ENCODE measurements around the gene NPPB. TPM values are rescaled to one million over a fixed set of nuclear protein-coding genes. Genes with fewer than 3 reads are reported as not detected.

Gene NPPB
- total RNA-seq, result not detected

DNA sequence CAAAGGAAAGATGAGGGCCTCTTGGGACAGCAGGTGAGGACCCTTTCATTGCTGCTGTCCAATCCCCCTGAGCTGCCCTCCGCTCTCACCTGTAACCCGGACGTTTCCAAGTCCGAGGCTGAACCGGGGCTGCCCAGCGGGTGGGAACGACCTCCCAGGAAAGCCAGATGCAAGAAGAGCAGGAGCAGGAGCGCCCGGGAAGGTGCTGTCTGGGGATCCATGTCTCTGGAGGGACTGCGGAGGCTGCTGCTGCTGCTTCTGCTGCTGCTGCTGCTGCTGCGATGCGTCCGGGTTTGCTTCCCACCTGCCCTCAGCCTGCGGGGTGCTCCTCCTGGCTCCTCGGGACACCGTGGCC, at the start of gene NPPB:
Gene NPPB (minus strand): TSS at position 333 of the 355 bp plus-strand sequence. CDS start 112 bp downstream, at position 221.
- H3K27ac ChIP-seq, result no peak within 1 kb of the TSS
- TF ChIP-seq CTCF (IDR thresholded peaks at IDR 0.05 in 4 of 5, conservative IDR thresholded peaks at IDR 0.05 in 1 of 5) (no peak), POLR2A (IDR thresholded peaks at IDR 0.05) (no peak)

GRCh38 chr1:11908095-11908675, 49.4 kb upstream of the NPPB start:
- ATAC-seq, result peak; percentile 73 to 80
- Histone ChIP-seq H3K36me3 (no peaks in the 10 kb centered on the region), H3K4me1 (no peaks in the 10 kb centered on the region), H3K4me3 (peak overlapping the region; percentile 75 to 93 (median 84)), H3K27me3 (no peaks in the 10 kb centered on the region), H3K27ac (peak overlapping the region; percentile 95 to 99 (median 98)), H3K9me3 (no peaks in the 10 kb centered on the region)
- TF ChIP-seq CTCF (IDR thresholded peaks at IDR 0.05 in 4 of 5, conservative IDR thresholded peaks at IDR 0.05 in 1 of 5) (peak in 1 of 5 experiments; percentile 8), POLR2A (IDR thresholded peaks at IDR 0.05) (peak; percentile 99)
- in situ Hi-C loops (cut with MboI; ENCODE audit: low sequenced_read_pairs in 4 of 4) (no loop called here), intact Hi-C loops (cut with DNase I; ENCODE audit: low total_unique reads) (loop anchor here (1.0 to 5.0 kb wide), 4 partner anchors 72 to 171 kb away; partner anchors contain the start of genes AGTRAP, CLCN6 and MFN2)
- DNase-seq, result peak; percentile 75 to 78

More for the DNA sequence above, at the start of gene NPPB:
- ATAC-seq, result no peak
- H3K36me3 ChIP-seq, result no peaks in the 10 kb centered on the region
- in situ Hi-C loops (cut with MboI; ENCODE audit: low sequenced_read_pairs in 4 of 4), result no loop called here
- peaks cover 32 to 45% (median 36%) of the 10 kb centered on the region in 3 donors for H3K27me3 ChIP-seq
- H3K4me3 ChIP-seq, result no peak within 1 kb of the TSS
- H3K9me3 ChIP-seq, result no peaks in the 10 kb centered on the region
- intact Hi-C loops (cut with DNase I; ENCODE audit: low total_unique reads), result no loop called here
- no peak for DNase-seq
- no peaks in the 10 kb centered on the region for H3K4me1 ChIP-seq

- Histone ChIP-seq H3K4me3 (peak overlapping the region in 2 of 4 donors; percentile 86 to 93), H3K27me3 (no peaks in the 10 kb centered on the region)
- in situ Hi-C loops (cut with MboI; ENCODE audit: low sequenced_read_pairs in 4 of 4), result no loop called here
These were observed 48.7 kb upstream of the NPPB start for GRCh38 chr1:11907275-11908094.

DNA sequence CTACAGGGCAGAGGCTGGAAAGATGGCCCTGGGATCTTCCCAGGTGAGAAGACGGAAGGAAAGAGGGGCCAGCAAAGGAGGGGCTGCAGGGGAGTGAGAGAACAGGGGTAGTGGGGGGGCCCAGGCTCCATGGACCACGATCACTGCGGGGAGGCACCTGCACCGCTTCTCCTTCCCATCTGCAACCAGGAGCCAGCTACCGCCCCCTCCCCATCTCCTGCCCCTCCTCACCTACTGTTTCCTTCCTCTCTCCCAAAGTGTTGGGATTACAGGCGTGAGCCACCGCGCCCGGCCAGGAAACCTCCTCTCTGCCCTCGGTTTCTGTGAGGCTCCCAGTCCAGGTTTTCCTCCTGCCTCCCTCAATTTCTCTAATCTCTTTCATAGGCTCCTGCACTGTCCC, 48.1 kb upstream of the NPPB start:
- intact Hi-C loops (cut with DNase I; ENCODE audit: low total_unique reads) (loop anchor here (2.0 to 5.0 kb wide), 2 partner anchors 60 to 170 kb away; partner anchors contain the start of gene AGTRAP), in situ Hi-C loops (cut with MboI; ENCODE audit: low sequenced_read_pairs in 4 of 4) (no loop called here)
- no peaks in the 10 kb centered on the region for H3K36me3 ChIP-seq
- no peak overlapping the region for H3K4me3 ChIP-seq
- no peak for ATAC-seq
- no peak overlapping the region for H3K27ac ChIP-seq
- H3K27me3 ChIP-seq, result no peaks in the 10 kb centered on the region
- TF ChIP-seq CTCF (IDR thresholded peaks at IDR 0.05 in 4 of 5, conservative IDR thresholded peaks at IDR 0.05 in 1 of 5) (no peak), POLR2A (IDR thresholded peaks at IDR 0.05) (no peak)
- H3K4me1 ChIP-seq, result no peaks in the 10 kb centered on the region
- DNase-seq, result no peak
- no peaks in the 10 kb centered on the region for H3K9me3 ChIP-seq

More at GRCh38 chr1:11907275-11908094, 48.7 kb upstream of the NPPB start:
- DNase-seq, result peak; percentile 84 to 94
- Histone ChIP-seq H3K9me3 (no peaks in the 10 kb centered on the region), H3K4me1 (no peaks in the 10 kb centered on the region), H3K36me3 (no peaks in the 10 kb centered on the region), H3K27ac (peak overlapping the region; percentile 95 to 99 (median 98))
- intact Hi-C loops (cut with DNase I; ENCODE audit: low total_unique reads), result loop anchor here (1.0 to 5.0 kb wide), 5 partner anchors 59 to 170 kb away; partner anchors contain the start of genes AGTRAP, CLCN6 and MFN2
- ATAC-seq, result peak; percentile 72 to 74
- no peak for TF ChIP-seq POLR2A (IDR thresholded peaks at IDR 0.05)
- peak; percentile 78 to 93 (median 87) for TF ChIP-seq CTCF (IDR thresholded peaks at IDR 0.05 in 4 of 5, conservative IDR thresholded peaks at IDR 0.05 in 1 of 5)
